GM19452 (cell line): ENCODE measurements around the gene ECI1.
"Not testable (repeated sequence)": the region's sequence is repeated elsewhere in the genome, so short reads cannot be mapped to it uniquely, and the experiment has no call there.

Source experiments
- ATAC-seq: cut with Tn5 transposase; IDR thresholded peaks from one replicate; pipeline ENCODE4 v1.9.1; 2021; ENCODE audit not compliant: unreplicated experiment

ECI1 gene

GRCh38 chr16:2211923-2212347 lies 39.5 kb downstream of the ECI1 start:
- ATAC-seq = no peak

- no peak for ATAC-seq
Measured at GRCh38 chr16:2210386-2211365, 40.7 kb downstream of the ECI1 start, which contains the start of gene BRICD5. BRICD5 (minus strand) TSS chr16:2210863; CDS start chr16:2210833, 30 bp downstream.

- no peak for ATAC-seq
Measured at GRCh38 chr16:2210009-2210332, 41.4 kb downstream of the ECI1 start.

- ATAC-seq = no peak
Measured at GRCh38 chr16:2209258-2210008, 42.0 kb downstream of the ECI1 start.

- no peak for ATAC-seq
Measured at GRCh38 chr16:2208772-2209171, 42.6 kb downstream of the ECI1 start.

- no peak for ATAC-seq
Measured at GRCh38 chr16:2208308-2208707, 43.1 kb downstream of the ECI1 start.

GRCh38 chr16:2207872-2208271 lies 43.5 kb downstream of the ECI1 start:
- ATAC-seq = no peak

GRCh38 chr16:2206780-2207433 lies 44.5 kb downstream of the ECI1 start:
- ATAC-seq = no peak

- no peak for ATAC-seq
Measured at GRCh38 chr16:2206420-2206779, 45.0 kb downstream of the ECI1 start.

- no peak for ATAC-seq
Measured at GRCh38 chr16:2205967-2206313, 45.4 kb downstream of the ECI1 start.

- peak; percentile 74 for ATAC-seq
Measured at GRCh38 chr16:2205104-2205966, 46.1 kb downstream of the ECI1 start, which contains the start of gene MLST8. MLST8 (plus strand) TSS chr16:2205454; CDS start chr16:2206086, 632 bp downstream.

- no peak for ATAC-seq
Measured at GRCh38 chr16:2204416-2205103, 46.8 kb downstream of the ECI1 start.

- not testable (repeated sequence) for ATAC-seq
Measured at GRCh38 chr16:2203119-2203688, 48.2 kb downstream of the ECI1 start.

GRCh38 chr16:2200313-2200712 lies 51.1 kb downstream of the ECI1 start:
- no peak for ATAC-seq

- no peak for ATAC-seq
Measured at GRCh38 chr16:2199621-2200139, 51.7 kb downstream of the ECI1 start.

GRCh38 chr16:2199095-2199494 lies 52.3 kb downstream of the ECI1 start:
- ATAC-seq = no peak

GRCh38 chr16:2198283-2198682 lies 53.1 kb downstream of the ECI1 start:
- no peak for ATAC-seq

GRCh38 chr16:2197765-2198164 lies 53.6 kb downstream of the ECI1 start:
- no peak for ATAC-seq

GRCh38 chr16:2196981-2197511 lies 54.3 kb downstream of the ECI1 start:
- no peak for ATAC-seq
